HG02588 (cell line): ENCODE results near the gene MYCBPAP.

Experiments used
- ATAC-seq: cut with Tn5 transposase; IDR thresholded peaks from one replicate; pipeline ENCODE4 v1.9.1; 2021; ENCODE audit warnings: mild to moderate bottlenecking, moderate library complexity; ENCODE audit not compliant: unreplicated experiment

Gene MYCBPAP

DNA sequence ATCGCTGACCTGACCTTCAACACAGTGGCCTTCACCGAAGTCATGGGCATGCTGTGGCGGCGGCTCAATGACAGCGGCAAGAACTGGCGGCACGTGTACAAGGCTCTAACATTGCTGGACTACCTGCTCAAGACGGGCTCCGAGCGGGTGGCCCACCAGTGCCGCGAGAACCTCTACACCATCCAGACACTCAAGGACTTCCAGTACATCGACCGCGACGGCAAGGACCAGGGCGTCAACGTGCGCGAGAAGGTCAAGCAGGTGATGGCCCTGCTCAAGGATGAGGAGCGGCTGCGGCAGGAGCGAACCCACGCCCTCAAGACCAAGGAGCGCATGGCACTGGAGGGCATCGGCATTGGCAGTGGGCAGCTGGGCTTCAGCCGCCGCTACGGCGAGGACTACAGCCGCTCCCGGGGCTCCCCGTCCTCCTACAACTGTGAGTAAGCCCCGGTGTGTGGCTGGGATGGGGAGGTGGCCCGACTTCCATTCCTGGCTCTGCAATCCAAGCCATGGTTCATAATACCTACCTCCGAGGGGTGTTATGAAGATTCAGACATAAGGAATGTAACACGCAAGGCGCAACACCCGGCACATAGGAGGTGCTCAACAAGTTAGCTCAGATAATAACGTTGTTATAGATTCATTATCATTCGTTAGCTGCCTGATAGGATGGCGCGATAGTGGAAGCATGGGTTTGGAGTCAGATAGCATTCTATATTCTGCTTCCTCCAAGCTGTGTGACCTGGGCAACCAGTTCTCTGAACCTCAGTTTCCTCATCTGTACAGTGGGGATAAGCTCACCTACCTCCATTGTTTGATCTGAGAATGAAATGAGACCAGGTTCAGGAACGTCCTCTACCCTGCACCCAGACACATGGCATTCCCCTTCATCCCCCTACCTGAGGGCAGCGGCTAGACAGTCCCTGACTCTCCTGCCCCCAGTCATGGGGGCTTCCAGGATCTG is 28.7 kb downstream of the MYCBPAP start:
- ATAC-seq: no peak

DNA sequence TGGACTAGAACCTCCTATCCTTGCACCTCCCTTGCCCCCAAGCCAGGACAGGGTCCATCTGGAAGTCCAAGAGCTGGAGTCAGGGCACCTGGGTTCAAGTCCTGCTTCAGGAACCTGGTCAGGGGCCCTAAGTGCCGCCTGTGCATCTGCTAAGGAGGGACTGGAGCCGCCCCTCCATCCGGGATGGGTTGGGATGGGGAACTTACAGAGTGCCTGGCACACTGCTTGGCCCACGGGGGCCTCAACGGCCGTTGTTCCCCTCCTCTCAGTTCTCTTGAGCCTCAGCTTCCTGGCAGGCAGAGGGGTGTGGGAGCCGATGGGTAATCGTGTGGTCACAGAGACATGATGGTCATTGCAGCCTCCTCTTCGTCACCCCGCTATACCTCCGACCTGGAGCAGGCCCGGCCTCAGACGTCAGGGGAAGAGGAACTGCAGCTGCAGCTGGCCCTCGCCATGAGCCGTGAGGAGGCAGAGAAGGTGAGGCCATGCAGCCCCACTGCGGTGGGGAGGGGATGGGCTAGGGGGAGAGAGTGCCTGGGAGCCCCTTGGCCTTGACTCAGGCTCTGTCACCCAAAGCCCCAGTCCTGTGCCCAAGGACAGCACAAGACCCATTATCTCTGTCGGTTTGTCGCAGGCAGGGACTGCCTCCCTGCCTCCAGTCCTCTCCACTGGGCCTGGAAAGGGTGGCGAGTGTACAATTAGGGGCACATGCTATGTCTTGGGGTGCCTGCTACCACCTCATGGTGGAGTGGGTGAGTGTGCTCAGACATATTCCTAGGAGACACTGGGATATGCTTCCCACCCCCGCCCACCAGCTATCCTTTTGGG is 29.7 kb downstream of the MYCBPAP start:
- no peak for ATAC-seq

DNA sequence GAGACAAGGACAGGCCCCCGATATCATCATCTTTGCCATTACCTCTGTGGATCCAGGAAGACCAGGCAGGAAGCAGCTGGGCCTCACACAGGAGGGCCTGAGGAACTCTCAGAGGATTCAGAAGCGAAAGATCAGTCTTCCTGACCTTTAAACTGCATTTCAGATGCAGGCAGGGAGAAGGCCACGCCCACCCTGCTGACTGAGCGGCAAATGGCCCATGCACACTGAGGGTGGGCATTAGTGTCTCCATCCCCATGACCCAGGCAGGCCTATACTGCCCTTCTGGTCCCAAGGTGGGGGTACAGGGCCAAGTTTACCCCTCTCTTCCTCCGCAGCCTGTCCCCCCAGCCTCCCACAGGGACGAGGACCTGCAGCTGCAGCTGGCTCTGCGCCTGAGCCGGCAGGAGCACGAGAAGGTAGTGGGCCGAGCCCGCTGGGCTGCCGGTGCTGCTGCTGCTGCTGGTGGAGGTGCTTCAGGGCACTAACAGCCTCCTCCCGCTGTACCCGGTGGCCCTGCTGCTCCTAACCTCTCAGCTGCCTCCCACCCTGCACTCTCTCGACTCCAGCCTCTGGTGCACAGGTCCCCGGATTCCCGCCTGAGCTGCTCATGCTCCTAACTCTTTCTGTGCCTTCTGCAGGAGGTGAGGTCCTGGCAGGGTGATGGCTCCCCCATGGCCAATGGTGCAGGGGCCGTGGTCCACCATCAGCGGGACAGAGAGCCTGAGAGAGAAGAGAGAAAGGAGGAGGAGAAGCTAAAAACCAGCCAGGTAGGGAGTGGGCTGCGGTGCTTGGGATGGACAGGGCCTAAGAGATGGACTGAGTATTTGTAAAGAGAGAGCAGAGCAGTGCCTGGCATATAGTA is 30.5 kb downstream of the MYCBPAP start:
- ATAC-seq: no peak

DNA sequence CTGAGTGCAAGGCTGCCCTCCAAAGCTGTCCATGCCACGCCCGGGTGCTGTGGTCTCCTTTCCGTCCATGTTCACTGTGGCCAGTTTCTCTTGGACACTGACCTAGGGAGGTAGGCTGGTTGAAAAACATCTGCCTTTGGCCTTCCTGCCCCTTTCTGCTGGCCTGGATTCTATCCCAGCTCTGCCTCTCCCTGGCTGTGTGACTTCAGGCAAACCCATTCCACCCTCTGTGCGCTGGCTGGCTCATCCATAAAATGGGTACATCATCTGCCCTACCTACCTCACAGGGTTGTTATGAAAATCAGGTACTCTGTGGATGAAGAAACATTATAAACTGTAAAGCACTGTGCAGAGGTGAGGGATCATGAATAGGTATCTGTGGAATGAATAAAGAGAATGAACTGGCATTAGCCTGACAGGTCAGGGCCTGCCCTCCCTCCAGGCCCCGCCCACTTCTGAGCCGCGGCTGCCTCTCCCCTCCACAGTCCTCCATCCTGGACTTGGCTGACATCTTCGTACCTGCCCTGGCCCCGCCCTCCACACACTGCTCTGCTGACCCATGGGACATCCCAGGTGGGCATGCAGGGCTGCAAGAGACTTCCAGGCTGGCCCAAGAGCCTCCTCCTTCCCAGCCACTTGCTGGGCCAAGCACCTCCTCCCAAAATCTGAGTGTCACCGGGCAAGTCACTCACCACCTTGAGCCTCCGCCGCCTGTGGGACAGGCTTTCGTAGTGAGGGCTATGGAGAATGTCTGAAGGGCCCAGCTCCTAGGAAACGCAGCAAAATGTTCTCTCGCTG is 31.7 kb downstream of the MYCBPAP start:
- ATAC-seq: no peak

DNA sequence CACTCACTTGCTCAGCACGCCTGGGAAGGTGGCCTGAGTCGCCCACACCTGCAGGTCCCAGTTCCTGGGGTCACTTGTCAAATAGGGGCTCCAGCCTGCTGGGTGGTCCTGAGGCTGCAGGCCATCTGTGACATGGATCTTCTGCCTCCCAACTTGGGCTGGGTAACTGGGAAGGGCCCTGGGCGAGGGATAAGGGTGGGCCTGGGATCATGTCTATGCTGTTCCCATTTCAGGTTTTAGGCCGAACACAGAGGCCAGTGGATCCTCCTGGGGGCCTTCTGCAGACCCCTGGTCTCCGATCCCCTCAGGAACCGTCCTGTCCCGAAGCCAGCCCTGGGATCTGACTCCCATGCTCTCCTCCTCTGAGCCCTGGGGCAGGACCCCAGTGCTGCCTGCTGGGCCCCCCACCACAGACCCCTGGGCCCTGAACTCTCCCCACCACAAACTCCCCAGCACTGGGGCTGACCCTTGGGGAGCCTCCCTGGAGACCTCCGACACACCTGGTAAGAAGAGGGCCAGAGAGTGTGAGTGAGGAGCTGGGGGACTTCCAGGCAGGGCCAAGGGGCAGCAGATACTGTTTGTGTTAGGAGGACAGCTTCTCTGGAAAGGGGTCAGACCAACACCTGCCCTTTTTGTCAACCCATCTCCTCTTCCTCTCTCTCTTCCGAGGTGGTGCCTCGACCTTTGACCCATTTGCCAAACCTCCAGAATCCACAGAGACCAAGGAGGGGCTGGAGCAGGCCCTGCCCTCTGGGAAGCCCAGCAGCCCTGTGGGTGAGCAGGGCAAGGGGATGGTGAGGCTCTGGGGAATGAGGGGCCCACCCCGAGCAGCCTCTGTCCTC is 32.5 kb downstream of the MYCBPAP start:
- no peak for ATAC-seq

DNA sequence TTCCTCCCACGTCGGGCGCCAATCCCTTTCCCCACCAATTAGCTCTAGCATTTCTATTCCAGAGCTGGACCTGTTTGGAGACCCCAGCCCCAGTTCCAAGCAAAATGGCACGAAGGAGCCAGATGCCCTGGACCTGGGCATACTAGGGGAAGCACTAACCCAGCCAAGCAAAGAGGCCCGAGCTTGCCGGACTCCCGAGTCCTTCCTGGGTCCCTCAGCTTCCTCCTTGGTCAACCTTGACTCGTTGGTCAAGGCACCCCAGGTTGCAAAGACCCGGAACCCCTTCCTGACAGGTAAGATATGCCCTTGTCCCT is 33.1 kb downstream of the MYCBPAP start:
- no peak for ATAC-seq

DNA sequence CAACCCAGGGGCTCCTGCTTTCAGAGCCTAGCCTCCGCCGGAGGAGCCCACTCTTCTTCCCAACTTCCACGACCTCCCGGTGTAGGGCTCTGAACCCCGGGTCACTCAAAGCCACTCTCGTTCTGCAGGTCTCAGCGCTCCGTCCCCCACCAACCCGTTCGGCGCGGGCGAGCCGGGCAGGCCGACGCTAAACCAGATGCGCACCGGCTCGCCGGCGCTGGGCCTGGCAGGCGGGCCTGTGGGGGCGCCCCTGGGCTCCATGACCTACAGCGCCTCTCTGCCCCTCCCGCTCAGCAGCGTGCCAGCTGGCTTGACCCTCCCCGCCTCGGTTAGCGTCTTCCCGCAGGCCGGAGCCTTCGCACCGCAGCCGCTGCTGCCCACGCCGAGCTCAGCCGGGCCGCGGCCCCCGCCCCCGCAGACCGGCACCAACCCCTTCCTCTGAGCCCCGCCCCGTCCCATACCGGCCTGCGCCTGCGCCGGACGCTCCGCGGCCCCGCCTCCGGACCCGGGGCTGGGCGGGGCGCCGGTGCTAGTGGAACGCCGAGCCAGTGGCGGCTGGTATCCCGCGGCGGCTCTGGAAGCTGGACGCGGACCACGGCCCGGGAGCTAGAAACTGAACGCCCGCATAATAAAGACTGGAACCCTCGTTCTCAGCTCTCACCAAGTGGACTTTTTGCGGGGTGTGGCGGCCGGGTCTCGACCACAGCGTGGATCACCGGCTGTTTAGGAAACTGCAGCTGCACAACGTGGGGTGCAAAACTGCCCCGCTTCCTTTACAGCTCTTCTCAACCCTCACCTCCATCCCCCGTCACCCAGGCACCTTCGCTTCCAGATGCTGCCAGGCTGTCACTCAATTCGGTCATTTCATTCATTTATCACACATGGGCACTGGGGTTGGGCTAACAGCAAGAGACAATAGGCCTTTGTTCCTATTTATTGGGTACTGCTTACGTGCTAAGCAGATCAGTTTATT is 33.8 kb downstream of the MYCBPAP start:
- ATAC-seq: peak; percentile 76

DNA sequence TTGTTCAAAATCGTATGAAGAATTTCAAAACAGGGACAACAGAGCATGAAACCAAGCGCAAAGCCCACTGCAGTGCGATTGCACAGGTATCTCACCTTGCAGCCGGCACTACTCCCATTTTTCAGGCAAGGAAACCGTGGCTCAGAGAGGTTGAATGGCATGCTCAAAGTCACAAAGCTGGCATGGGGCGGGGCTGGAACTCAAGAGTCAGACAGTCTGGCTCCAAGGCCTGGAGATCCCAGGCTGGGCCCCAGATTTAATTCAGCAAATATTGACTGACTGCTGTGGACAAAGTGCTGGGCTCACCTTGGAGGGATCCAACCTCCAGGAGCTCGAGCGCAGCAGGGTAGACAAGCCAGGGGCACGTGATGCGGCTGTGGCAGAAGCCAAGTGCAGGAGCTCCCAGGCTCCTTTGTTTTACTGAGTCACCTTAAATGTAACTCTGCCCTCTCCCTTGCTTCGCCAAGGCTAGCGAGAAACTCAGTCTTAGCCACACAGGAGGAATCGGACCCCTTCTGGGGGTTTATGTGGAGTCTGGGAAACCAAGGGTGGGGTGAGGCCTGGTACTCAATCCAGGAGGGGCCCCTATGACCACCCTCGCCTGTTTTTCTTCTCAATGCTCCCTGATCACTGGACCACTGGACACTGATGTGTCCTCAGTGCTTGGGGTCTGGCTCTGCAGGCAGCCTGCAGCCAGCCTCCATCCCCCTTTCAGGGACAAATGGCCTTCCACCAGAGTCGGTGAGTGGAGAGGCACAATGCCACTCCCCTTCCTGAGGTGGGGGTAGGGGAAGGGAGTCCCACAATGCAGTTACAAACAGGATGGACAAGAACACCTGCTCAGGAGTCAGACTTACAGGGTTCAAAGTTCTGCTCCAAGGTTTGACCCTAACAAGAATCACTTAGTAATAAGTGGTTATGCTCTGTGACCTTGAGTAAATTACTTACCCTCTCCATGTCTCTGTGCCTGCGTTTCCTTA is 34.8 kb downstream of the MYCBPAP start:
- ATAC-seq: no peak

DNA sequence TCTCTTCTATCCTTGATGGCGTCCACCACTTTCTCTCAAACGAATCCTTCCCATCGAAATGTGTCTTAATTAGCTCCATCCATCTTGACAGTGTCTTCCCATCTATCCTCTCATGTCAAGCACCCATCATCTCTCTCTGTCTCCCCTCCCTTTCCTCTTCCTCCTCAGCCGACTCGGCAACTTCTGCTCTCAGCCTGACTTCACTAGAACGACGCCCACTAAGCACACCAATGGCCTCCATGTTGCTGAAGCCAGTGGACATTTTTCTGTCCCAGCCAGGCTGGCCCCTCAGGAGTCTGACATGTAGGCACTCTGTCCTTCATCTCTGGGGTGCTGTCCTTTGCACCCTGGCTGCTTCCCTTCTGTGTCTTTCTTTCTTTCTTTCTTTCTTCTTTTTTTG is 36.3 kb downstream of the MYCBPAP start:
- ATAC-seq: no peak

DNA sequence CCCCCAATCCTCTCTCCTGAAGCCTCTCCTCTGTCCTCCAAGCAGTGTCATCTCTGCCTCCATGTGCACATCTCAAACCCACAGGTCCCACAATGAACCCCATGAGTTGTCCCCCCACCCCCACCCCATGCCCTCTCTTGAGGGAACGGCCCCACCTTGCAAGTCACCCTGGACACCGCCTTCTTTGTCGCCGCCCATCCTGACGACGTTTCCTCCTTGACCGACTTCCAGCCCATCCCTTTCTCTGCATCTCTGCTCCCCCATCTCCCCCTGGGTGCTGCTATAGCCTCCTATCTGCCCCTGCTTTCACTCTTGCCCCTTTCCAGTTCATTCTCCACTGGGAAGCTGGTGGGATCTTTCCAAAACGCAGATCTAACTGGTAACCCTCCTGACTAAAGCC is 37.1 kb downstream of the MYCBPAP start:
- ATAC-seq: no peak

DNA sequence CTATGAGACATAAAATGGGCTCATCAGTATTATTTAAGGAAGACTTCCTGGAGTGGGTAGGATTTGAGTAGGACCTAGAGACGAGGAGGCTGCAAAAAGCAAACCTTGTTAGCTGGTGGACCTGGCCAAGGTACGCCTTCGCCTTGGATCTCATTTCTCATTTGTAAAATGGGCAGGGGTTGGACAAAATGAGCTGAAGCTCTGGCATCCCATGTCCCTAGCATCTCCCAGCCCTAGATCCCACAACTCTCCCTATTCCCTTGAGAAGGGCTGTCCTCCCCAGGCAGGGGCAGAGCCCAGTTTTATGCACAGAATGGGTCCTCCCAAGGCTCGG is 38.4 kb downstream of the MYCBPAP start:
- ATAC-seq: no peak

DNA sequence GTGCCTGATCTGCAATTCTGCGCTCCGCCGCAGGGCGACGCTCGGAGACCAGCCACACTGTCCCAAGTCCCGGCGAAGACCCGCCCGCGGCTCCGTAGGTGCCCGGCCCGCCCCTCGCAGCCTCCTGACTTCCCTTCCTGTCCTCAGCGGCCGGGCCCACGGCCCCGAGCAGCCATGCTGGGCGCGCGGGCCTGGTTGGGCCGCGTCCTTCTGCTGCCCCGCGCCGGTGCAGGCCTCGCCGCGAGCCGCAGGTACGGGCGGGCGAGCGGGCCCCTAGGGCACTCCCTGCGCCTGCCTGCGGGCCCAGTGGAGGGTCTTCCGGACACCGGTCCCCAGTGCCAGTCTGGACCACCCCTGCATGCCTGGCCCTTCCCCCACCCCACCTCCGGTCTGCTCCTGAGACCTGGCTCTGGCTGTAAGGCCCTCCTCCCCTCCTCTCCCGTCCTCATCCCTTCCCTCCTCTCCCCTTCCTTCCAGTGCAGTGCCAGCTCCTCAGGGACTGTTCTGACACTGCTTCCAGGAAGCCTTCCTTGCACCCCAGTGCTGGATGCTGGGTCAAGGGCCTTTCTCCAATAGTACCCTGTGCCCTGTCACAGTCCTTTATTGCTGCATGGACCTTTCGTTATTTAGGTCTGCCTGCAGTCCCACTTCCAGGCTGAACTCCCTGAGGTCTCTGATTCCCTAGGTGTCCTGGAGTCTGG is 38.9 kb downstream of the MYCBPAP start, which contains the start of gene SPATA20:
Gene SPATA20 (plus strand): TSS at position 140 of the 701 bp plus-strand sequence. CDS start 35 bp downstream, at position 175.
- ATAC-seq: peak; percentile 63

DNA sequence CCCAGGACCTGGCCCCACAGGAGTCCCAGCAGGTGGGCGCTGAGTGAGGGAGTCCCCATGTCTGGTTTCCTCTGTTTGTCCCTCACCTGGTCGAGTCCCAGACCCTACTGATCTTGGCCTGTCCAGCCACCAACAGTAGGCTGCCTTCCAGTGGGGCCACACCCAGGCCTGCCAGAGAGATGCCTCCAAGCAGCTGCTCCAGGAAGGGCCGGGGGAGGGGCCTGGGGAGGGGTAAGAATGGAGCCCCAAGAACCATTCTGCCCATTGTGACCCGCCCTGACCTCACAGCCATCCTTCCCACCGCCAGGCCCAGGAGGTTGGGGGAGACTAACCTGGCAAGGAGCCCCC is 39.5 kb downstream of the MYCBPAP start:
- ATAC-seq: no peak

DNA sequence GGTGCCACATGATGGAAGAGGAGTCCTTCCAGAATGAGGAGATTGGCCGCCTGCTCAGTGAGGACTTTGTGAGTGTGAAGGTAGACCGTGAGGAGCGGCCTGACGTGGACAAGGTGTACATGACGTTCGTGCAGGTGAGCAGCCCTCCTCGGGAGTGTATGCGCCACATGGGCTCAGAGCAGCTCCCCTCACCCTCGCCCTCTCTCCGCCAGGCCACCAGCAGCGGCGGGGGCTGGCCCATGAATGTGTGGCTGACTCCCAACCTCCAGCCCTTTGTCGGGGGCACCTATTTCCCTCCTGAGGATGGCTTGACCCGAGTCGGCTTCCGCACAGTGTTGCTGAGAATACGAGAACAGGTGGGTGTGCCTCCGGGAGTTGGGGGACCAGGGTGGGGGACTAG is 40.6 kb downstream of the MYCBPAP start:
- ATAC-seq: no peak

DNA sequence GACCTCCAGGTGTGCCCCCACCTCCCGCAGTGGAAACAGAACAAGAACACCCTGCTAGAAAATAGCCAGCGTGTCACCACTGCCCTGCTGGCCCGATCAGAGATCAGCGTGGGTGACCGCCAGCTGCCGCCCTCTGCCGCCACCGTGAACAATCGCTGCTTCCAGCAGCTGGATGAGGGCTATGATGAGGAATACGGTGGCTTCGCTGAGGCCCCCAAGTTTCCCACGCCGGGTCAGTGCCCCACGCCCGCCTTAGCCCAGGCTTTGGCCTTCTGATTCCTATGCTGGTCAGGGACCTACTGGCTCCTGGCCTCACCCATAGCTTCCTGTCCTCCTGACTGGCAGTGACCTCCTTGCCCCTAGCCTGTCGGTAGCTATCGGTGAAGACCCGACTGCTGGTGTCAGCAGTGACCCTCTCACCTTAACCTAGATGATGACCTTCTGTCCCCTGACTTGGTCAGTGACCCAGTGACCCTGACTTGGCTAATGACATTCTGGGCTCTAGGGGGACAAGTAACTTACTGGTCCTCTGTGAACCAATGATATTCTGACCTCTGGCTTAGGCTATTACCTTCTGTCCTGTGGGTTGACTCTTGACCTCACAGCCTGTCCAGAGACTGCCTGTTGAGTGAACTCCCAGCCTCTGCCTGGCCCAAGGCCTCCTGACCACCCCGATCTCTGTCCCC is 41.2 kb downstream of the MYCBPAP start:
- no peak for ATAC-seq

DNA sequence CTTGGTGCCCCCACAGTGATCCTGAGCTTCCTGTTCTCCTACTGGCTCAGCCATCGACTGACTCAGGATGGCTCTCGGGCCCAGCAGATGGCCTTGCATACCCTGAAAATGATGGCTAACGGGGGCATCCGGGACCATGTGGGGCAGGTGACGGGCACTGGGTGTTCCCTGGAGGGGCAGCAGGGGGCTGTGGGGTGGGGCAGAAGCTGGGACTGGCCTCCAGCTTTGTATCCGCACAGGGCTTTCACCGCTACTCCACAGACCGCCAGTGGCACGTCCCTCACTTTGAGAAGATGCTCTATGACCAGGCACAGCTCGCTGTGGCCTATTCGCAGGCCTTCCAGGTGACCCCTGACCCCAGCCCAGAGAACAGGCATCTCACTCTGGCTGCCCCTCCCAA is 41.7 kb downstream of the MYCBPAP start:
- ATAC-seq: no peak
